IMR-90 (cell line): ENCODE measurements around the gene CATSPERE. TPM values are rescaled to one million over a fixed set of nuclear protein-coding genes. Genes with fewer than 3 reads are reported as not detected.

Experiments used
- ATAC-seq: fragments of 200-7000 bp; cut with Tn5 transposase; 2 replicates; pipeline ENCODE4 v1.9.1; 2020; ENCODE audit warnings: low read depth, mild to moderate bottlenecking, moderate library complexity
- BruUV-seq: library from RNA; stranded (reverse); fragments of 400-500 nt; replicated peaks from 2 replicates; lab custom pipeline; 2021; lab: Mats Ljungman, UMichigan
- CTCF ChIA-PET: fragments of 300-600 bp; formaldehyde crosslinking; extraction: SDS; loops from one replicate; lab custom pipeline; 2021; ENCODE audit warnings: antibody characterized with exemption; lab: Yijun Ruan, JAX
- POLR2A ChIA-PET: fragments of 300-600 bp; sonication (Branson Sonifier 250); formaldehyde crosslinking; loops from one replicate; lab custom pipeline; 2022; ENCODE audit warnings: antibody characterized with exemption; ENCODE audit not compliant: unreplicated experiment; lab: Charles Lee
- DNase-seq: peaks from one replicate; pipeline ENCODE4 v3.0.0; 2013
- H2AFZ ChIP-seq: replicated peaks from 2 replicates; pipeline ENCODE3; 2013; ENCODE audit warnings: low read length, mild to moderate bottlenecking; ENCODE audit not compliant: poor library complexity
- H2AK5ac ChIP-seq: 2 replicates; pipeline ENCODE4 v1.6.1; 2013; ENCODE audit warnings: low read depth, low read length, inconsistent platforms
- H2AK9ac ChIP-seq: replicated peaks from 2 replicates; pipeline ENCODE3; 2013; ENCODE audit warnings: mild to moderate bottlenecking, low read depth, low read length, moderate library complexity; ENCODE audit not compliant: poor library complexity
- H2BK120ac ChIP-seq: 2 replicates; pipeline ENCODE4 v1.6.1; 2013; ENCODE audit warnings: low read depth, low read length, inconsistent platforms
- H2BK15ac ChIP-seq: 3 replicates; pipeline ENCODE4 v1.6.1; 2013; ENCODE audit warnings: low read depth, low read length, inconsistent platforms
- H2BK20ac ChIP-seq: 2 replicates; pipeline ENCODE4 v1.6.1; 2013; ENCODE audit warnings: low read depth, mild to moderate bottlenecking, inconsistent platforms, low read length, moderate library complexity
- H2BK5ac ChIP-seq: 2 replicates; pipeline ENCODE4 v1.6.1; 2013; ENCODE audit warnings: mild to moderate bottlenecking, low read depth, low read length, inconsistent platforms; ENCODE audit not compliant: poor library complexity, severe bottlenecking
- H3K14ac ChIP-seq: replicated peaks from 2 replicates; pipeline ENCODE4 v1.6.1; 2013; ENCODE audit warnings: low read depth, low read length, inconsistent platforms
- H3K18ac ChIP-seq: 2 replicates; pipeline ENCODE4 v1.6.1; 2013; ENCODE audit warnings: low read depth, low read length, control low read depth
- H3K23ac ChIP-seq: 2 replicates; pipeline ENCODE4 v1.6.1; 2013; ENCODE audit warnings: low read depth, low read length, inconsistent platforms
- H3K27ac ChIP-seq: 2 replicates; pipeline ENCODE4 v1.5.1; 2013; ENCODE audit warnings: mild to moderate bottlenecking, control low read depth, low read length; ENCODE audit not compliant: insufficient read depth
- H3K27me3 ChIP-seq: 2 replicates; pipeline ENCODE4 v1.6.1; 2013; ENCODE audit warnings: low read length; ENCODE audit not compliant: control insufficient read depth, insufficient read depth
- H3K36me3 ChIP-seq: 2 replicates; pipeline ENCODE4 v1.6.1; 2013; ENCODE audit warnings: low read length, mixed read lengths; ENCODE audit not compliant: control insufficient read depth, insufficient read depth
- H3K4ac ChIP-seq: 2 replicates; pipeline ENCODE4 v1.6.1; 2013; ENCODE audit warnings: low read depth, low read length, inconsistent platforms
- H3K4me1 ChIP-seq: 2 replicates; pipeline ENCODE4 v1.6.1; 2013; ENCODE audit warnings: low read length, mixed read lengths; ENCODE audit not compliant: control insufficient read depth, insufficient read depth
- H3K4me2 ChIP-seq: 2 replicates; pipeline ENCODE4 v1.6.1; 2013; ENCODE audit warnings: low read depth, mild to moderate bottlenecking, control low read depth, low read length, moderate library complexity
- H3K4me3 ChIP-seq: 2 replicates; pipeline ENCODE4 v1.5.1; 2013; ENCODE audit warnings: low read depth, mild to moderate bottlenecking, control low read depth, low read length, moderate library complexity; ENCODE audit not compliant: insufficient read depth
- H3K56ac ChIP-seq: 2 replicates; pipeline ENCODE4 v1.6.1; 2013; ENCODE audit warnings: low read length, inconsistent platforms; ENCODE audit not compliant: insufficient read depth; ENCODE audit errors: extremely low read depth
- H3K79me1 ChIP-seq, 2 experiments: 2 replicates each; pipeline ENCODE4 v1.6.1; 2013; ENCODE audit warnings: low read length in 2 of 2, inconsistent platforms in 1 of 2, low read depth in 1 of 2
- H3K9ac ChIP-seq: 2 replicates; pipeline ENCODE4 v1.6.1; 2013; ENCODE audit warnings: low read depth, low read length, control low read depth
- H3K9me1 ChIP-seq: 2 replicates; pipeline ENCODE4 v1.6.1; 2013; ENCODE audit warnings: low read length, inconsistent platforms; ENCODE audit not compliant: insufficient read depth
- H3K9me3 ChIP-seq: 2 replicates; pipeline ENCODE4 v1.6.1; 2013; ENCODE audit warnings: low read length; ENCODE audit not compliant: control insufficient read depth, insufficient read depth
- H4K20me1 ChIP-seq: 2 replicates; pipeline ENCODE4 v1.6.1; 2013; ENCODE audit warnings: low read length, inconsistent platforms; ENCODE audit not compliant: insufficient read depth
- H4K5ac ChIP-seq: 2 replicates; pipeline ENCODE4 v1.6.1; 2013; ENCODE audit warnings: mild to moderate bottlenecking, low read depth, low read length, control low read depth
- H4K8ac ChIP-seq, 2 experiments: 2 replicates each; pipeline ENCODE4 v1.6.1; 2013; ENCODE audit warnings: low read depth in 2 of 2, low read length in 2 of 2, control low read depth in 1 of 2, inconsistent platforms in 1 of 2
- H4K91ac ChIP-seq: 2 replicates; pipeline ENCODE4 v1.6.1; 2013; ENCODE audit warnings: low read depth, low read length, inconsistent platforms; ENCODE audit not compliant: insufficient read depth
- ELK1 ChIP-seq: fragments of 150-350 bp; IDR thresholded peaks from 2 replicates; pipeline ENCODE4 v1.6.1; 2016; ENCODE audit warnings: low read depth, mild to moderate bottlenecking, low read length, moderate library complexity, borderline replicate concordance
- FOS ChIP-seq: fragments of 150-350 bp; IDR thresholded peaks from 2 replicates; pipeline ENCODE4 v1.6.1; 2016; ENCODE audit warnings: low read depth, low read length
- RAD21 ChIP-seq: IDR thresholded peaks from 2 replicates; pipeline ENCODE4 v1.6.1; 2012; ENCODE audit warnings: low read length, improper control_type of control experiment
- RFX5 ChIP-seq: IDR thresholded peaks from 2 replicates; pipeline ENCODE4 v1.8.0; 2012; ENCODE audit warnings: low read depth, mild to moderate bottlenecking, low read length, moderate library complexity
- WGBS, 2 experiments: methylation state at CpG; one replicate each; pipeline versions ENCODE4 v1.1.5 to v1.1.7; 2013; ENCODE audit warnings: missing lambda C conversion rate in 2 of 2; ENCODE audit not compliant: insufficient read length in 1 of 2; ENCODE audit errors: extremely low coverage in 2 of 2; 5-methylcytosine and 5-hydroxymethylcytosine counted together
- dilution Hi-C: fragments of 300-500 bp; cut with HindIII; formaldehyde crosslinking; loops from one replicate; pipeline ENCODE4 v1.14.3; 2018; ENCODE audit warnings: low sequenced_read_pairs; ENCODE audit not compliant: unreplicated experiment
- in situ Hi-C: fragments of 300-500 bp; cut with MboI; formaldehyde crosslinking; loops from 3 replicates; pipeline ENCODE4 v1.14.3; 2019; ENCODE audit warnings: low sequenced_read_pairs, inconsistent platforms, mixed read lengths
- intact Hi-C: fragments of 100-400 bp; cut with micrococcal nuclease; formaldehyde crosslinking; loops from 2 replicates; pipeline ENCODE4 v1.10.0; 2022
- polyA plus RNA-seq, 3 experiments: library from polyadenylated mRNA; depleted of rRNA; stranded (reverse); fragments of >200 nt; gene quantifications; 2 replicates each; pipeline ENCODE4 v1.2.3, GENCODE V29; 2012; ENCODE audit warnings: low replicate concordance in 1 of 3
- total RNA-seq: library from RNA; depleted of rRNA; stranded (reverse); fragments of >200 nt; gene quantifications from 2 replicates; pipeline ENCODE4 v1.2.3, GENCODE V29; 2012

CATSPERE gene
- total and polyA plus RNA-seq, 2 of the 4 experiments (the other 2 are of a cell fraction), result 0.07 to 0.18 TPM

DNA sequence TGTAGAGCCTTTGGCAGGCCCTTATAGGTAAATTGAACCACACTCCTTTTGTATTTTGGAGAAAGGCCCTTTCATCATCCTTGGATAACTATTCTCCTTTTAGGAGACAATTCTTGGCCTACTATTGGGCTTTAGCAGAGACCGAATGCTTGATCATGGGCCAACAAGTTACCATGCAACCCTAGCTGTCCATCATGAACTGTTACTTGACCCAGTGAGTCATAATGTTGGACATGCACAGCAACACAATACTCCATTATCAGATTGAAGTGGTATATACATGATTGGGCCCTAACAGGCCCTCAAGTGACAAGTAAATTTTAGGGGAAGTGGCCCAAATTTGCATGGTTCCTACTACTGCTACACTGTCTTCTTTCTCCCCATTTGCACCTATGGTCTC is 84.4 kb downstream of the CATSPERE start:
- H3K79me1 ChIP-seq, result no peaks in the 10 kb centered on the region
- no peak overlapping the region for H2BK20ac ChIP-seq
- DNase-seq (no peak), ATAC-seq (no peak)
- H3K4me1 ChIP-seq, result no peaks in the 10 kb centered on the region
- H3K9ac ChIP-seq, result no peak overlapping the region
- no peak overlapping the region for H2BK120ac ChIP-seq
- no peak overlapping the region for H4K8ac ChIP-seq
- H2AK5ac ChIP-seq, result no peak overlapping the region
- CTCF ChIA-PET, result no interaction called here
- in situ Hi-C loops, result no loop called here
- no peak for TF ChIP-seq ELK1
- TF ChIP-seq RAD21, result no peak
- TF ChIP-seq FOS, result no peak
- TF ChIP-seq RFX5, result no peak
- no peak overlapping the region for H3K4me3 ChIP-seq
- intact Hi-C loops, result no loop called here
- H3K18ac ChIP-seq, result no peak overlapping the region
- no peak overlapping the region for H4K91ac ChIP-seq
- no peak overlapping the region for H3K23ac ChIP-seq
- H3K4me2 ChIP-seq, result no peak overlapping the region
- no CpG with 5 or more reads among the region's 1 CpG for WGBS, 2 experiments
- no TSS peak for BruUV-seq
- H3K27ac ChIP-seq, result no peak overlapping the region
- POLR2A ChIA-PET, result no interaction called here
- no peak overlapping the region for H2BK5ac ChIP-seq
- no peak overlapping the region for H4K5ac ChIP-seq
- no peak overlapping the region for H3K14ac ChIP-seq
- dilution Hi-C loops, result no loop called here
- no peaks in the 10 kb centered on the region for H4K20me1 ChIP-seq
- H3K9me1 ChIP-seq, result no peaks in the 10 kb centered on the region
- no peak overlapping the region for H2BK15ac ChIP-seq
- H2AK9ac ChIP-seq, result no peak overlapping the region
- no peaks in the 10 kb centered on the region for H3K36me3 ChIP-seq
- no peaks in the 10 kb centered on the region for H3K27me3 ChIP-seq
- H2AFZ ChIP-seq, result no peak overlapping the region
- no peak overlapping the region for H3K4ac ChIP-seq
- H3K9me3 ChIP-seq, result peaks cover 4% of the 10 kb centered on the region; the same call in 1 of the 2 replicates
- H3K56ac ChIP-seq, result no peak overlapping the region
